ENCODE measurements around the gene TRIM63. TPM values are rescaled to one million over a fixed set of nuclear protein-coding genes. Genes with fewer than 3 reads are reported as not detected.

TRIM63 gene
- total and polyA plus RNA-seq, 9 of the 15 experiments (the other 6 are each of a cell fraction or from before 2014, with no cell fraction given): 0.08 to 0.57 (median 0.36) TPM

- no peak for TF ChIP-seq ARID3B (CRISPR knock-in tag; IDR thresholded peaks at IDR 0.05; ENCODE audit: borderline replicate concordance)
- TF ChIP-seq, protein P1, sequence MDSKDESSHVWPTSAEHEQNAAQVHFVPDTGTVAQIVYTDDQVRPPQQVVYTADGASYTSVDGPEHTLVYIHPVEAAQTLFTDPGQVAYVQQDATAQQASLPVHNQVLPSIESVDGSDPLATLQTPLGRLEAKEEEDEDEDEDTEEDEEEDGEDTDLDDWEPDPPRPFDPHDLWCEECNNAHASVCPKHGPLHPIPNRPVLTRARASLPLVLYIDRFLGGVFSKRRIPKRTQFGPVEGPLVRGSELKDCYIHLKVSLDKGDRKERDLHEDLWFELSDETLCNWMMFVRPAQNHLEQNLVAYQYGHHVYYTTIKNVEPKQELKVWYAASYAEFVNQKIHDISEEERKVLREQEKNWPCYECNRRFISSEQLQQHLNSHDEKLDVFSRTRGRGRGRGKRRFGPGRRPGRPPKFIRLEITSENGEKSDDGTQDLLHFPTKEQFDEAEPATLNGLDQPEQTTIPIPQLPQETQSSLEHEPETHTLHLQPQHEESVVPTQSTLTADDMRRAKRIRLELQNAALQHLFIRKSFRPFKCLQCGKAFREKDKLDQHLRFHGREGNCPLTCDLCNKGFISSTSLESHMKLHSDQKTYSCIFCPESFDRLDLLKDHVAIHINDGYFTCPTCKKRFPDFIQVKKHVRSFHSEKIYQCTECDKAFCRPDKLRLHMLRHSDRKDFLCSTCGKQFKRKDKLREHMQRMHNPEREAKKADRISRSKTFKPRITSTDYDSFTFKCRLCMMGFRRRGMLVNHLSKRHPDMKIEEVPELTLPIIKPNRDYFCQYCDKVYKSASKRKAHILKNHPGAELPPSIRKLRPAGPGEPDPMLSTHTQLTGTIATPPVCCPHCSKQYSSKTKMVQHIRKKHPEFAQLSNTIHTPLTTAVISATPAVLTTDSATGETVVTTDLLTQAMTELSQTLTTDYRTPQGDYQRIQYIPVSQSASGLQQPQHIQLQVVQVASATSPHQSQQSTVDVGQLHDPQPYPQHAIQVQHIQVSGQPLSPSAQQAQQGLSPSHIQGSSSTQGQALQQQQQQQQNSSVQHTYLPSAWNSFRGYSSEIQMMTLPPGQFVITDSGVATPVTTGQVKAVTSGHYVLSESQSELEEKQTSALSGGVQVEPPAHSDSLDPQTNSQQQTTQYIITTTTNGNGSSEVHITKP (IDR thresholded peaks at IDR 0.05; ENCODE audit: partially characterized antibody): peak; percentile 6
- TF ChIP-seq, protein P2, sequence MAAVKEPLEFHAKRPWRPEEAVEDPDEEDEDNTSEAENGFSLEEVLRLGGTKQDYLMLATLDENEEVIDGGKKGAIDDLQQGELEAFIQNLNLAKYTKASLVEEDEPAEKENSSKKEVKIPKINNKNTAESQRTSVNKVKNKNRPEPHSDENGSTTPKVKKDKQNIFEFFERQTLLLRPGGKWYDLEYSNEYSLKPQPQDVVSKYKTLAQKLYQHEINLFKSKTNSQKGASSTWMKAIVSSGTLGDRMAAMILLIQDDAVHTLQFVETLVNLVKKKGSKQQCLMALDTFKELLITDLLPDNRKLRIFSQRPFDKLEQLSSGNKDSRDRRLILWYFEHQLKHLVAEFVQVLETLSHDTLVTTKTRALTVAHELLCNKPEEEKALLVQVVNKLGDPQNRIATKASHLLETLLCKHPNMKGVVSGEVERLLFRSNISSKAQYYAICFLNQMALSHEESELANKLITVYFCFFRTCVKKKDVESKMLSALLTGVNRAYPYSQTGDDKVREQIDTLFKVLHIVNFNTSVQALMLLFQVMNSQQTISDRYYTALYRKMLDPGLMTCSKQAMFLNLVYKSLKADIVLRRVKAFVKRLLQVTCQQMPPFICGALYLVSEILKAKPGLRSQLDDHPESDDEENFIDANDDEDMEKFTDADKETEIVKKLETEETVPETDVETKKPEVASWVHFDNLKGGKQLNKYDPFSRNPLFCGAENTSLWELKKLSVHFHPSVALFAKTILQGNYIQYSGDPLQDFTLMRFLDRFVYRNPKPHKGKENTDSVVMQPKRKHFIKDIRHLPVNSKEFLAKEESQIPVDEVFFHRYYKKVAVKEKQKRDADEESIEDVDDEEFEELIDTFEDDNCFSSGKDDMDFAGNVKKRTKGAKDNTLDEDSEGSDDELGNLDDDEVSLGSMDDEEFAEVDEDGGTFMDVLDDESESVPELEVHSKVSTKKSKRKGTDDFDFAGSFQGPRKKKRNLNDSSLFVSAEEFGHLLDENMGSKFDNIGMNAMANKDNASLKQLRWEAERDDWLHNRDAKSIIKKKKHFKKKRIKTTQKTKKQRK (IDR thresholded peaks at IDR 0.05; ENCODE audit: borderline replicate concordance, low read depth, low read length): no peak
- TF ChIP-seq ETV5 (CRISPR knock-in tag; IDR thresholded peaks at IDR 0.05; ENCODE audit: low read depth): peak; percentile 76
- no peak for TF ChIP-seq RBFOX2 (IDR thresholded peaks at IDR 0.05; ENCODE audit: low read depth, low read length)
- TF ChIP-seq, protein P3, sequence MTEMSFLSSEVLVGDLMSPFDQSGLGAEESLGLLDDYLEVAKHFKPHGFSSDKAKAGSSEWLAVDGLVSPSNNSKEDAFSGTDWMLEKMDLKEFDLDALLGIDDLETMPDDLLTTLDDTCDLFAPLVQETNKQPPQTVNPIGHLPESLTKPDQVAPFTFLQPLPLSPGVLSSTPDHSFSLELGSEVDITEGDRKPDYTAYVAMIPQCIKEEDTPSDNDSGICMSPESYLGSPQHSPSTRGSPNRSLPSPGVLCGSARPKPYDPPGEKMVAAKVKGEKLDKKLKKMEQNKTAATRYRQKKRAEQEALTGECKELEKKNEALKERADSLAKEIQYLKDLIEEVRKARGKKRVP (CRISPR knock-in tag; IDR thresholded peaks at IDR 0.05): no peak
- no peak for TF ChIP-seq MECOM (CRISPR knock-in tag; IDR thresholded peaks at IDR 0.05)
- TF ChIP-seq KDM1A (IDR thresholded peaks at IDR 0.05): 0 out of 4 replicates have a peak, but pooled peaks of 1 of the 2 experiments have one; percentile 31
- no peak for TF ChIP-seq SRSF1 (IDR thresholded peaks at IDR 0.05; ENCODE audit: low read depth, low read length)
- no peak for TF ChIP-seq PBX2 (CRISPR knock-in tag; IDR thresholded peaks at IDR 0.05; ENCODE audit: low read depth)
- TF ChIP-seq PBX2 (tag; conservative IDR thresholded peaks at IDR 0.05; ENCODE audit: low read depth): no peak
Measured at GRCh38 chr1:26009796-26010447, 57.5 kb downstream of the TRIM63 start (continued).
